ENCODE results near the gene AFF4. TPM values are rescaled to one million over a fixed set of nuclear protein-coding genes. Genes with fewer than 3 reads are reported as not detected.

The AFF4 gene
- total RNA-seq, 2 donors from 2014 or later: 107 to 108 TPM

- Mint-ChIP-seq H3K27ac (no peak overlapping the region), H3K27me3 (ENCODE audit: insufficient read depth) (no peaks in the 10 kb centered on the region), H3K9me3 (no peaks in the 10 kb centered on the region), H3K4me3 (no peak overlapping the region), H3K4me1 (peaks cover 8% of the 10 kb centered on the region), H3K36me3 (ENCODE audit: low read depth) (no peaks in the 10 kb centered on the region)
- Histone ChIP-seq H3K9me3 (ENCODE audit: control insufficient read depth, low read length) (no peaks in the 10 kb centered on the region), H3K4me1 (ENCODE audit: control insufficient read depth, insufficient read depth, low read length) (no peaks in the 10 kb centered on the region), H3K36me3 (ENCODE audit: control insufficient read depth, insufficient read depth, low read length) (no peaks in the 10 kb centered on the region), H3K27me3 (ENCODE audit: control insufficient read depth, insufficient read depth, low read length, poor library complexity, severe bottlenecking) (no peaks in the 10 kb centered on the region), H3K27ac (ENCODE audit: low read depth, low read length) (no peak overlapping the region), H3K4me3 (ENCODE audit: low read length) (no peak overlapping the region), H3K9ac (ENCODE audit: extremely low read depth, low read length, poor library complexity, severe bottlenecking) (no peak overlapping the region)
- WGBS, 2 experiments (ENCODE audit: insufficient coverage in 1 of 2, insufficient read length in 1 of 2): 92 to 100% methylated on average over 1 to 3 of the region's 3 CpGs
- peak; percentile 23 for DNase-seq
- TF ChIP-seq, protein P1, sequence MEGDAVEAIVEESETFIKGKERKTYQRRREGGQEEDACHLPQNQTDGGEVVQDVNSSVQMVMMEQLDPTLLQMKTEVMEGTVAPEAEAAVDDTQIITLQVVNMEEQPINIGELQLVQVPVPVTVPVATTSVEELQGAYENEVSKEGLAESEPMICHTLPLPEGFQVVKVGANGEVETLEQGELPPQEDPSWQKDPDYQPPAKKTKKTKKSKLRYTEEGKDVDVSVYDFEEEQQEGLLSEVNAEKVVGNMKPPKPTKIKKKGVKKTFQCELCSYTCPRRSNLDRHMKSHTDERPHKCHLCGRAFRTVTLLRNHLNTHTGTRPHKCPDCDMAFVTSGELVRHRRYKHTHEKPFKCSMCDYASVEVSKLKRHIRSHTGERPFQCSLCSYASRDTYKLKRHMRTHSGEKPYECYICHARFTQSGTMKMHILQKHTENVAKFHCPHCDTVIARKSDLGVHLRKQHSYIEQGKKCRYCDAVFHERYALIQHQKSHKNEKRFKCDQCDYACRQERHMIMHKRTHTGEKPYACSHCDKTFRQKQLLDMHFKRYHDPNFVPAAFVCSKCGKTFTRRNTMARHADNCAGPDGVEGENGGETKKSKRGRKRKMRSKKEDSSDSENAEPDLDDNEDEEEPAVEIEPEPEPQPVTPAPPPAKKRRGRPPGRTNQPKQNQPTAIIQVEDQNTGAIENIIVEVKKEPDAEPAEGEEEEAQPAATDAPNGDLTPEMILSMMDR (conservative IDR thresholded peaks at IDR 0.05): no peak
Observed at GRCh38 chr5:132840313-132840712, 123.1 kb downstream of the AFF4 start.

- H3K9me3 Mint-ChIP-seq: no peaks in the 10 kb centered on the region
- no peaks in the 10 kb centered on the region for H3K36me3 Mint-ChIP-seq (ENCODE audit: low read depth)
- H3K4me1 Mint-ChIP-seq: peaks cover 8% of the 10 kb centered on the region
- no peak overlapping the region for H3K4me3 Mint-ChIP-seq
- Histone ChIP-seq H3K36me3 (ENCODE audit: control insufficient read depth, insufficient read depth, low read length) (no peaks in the 10 kb centered on the region), H3K4me3 (ENCODE audit: low read length) (no peak overlapping the region), H3K27ac (ENCODE audit: low read depth, low read length) (no peak overlapping the region), H3K27me3 (ENCODE audit: control insufficient read depth, insufficient read depth, low read length, poor library complexity, severe bottlenecking) (no peaks in the 10 kb centered on the region), H3K9ac (ENCODE audit: extremely low read depth, low read length, poor library complexity, severe bottlenecking) (no peak overlapping the region), H3K9me3 (ENCODE audit: control insufficient read depth, low read length) (no peaks in the 10 kb centered on the region), H3K4me1 (ENCODE audit: control insufficient read depth, insufficient read depth, low read length) (no peaks in the 10 kb centered on the region)
- TF ChIP-seq, protein P1 (conservative IDR thresholded peaks at IDR 0.05): no peak
- peak; percentile 39 for DNase-seq
- 81 to 87% methylated on average over 5 to 8 of the region's 8 CpGs for WGBS, 2 experiments (ENCODE audit: insufficient coverage in 1 of 2, insufficient read length in 1 of 2)
- H3K27ac Mint-ChIP-seq: peak overlapping the region; percentile 18
- no peaks in the 10 kb centered on the region for H3K27me3 Mint-ChIP-seq (ENCODE audit: insufficient read depth)
Observed at GRCh38 chr5:132839426-132840301, 123.8 kb downstream of the AFF4 start.

GRCh38 chr5:132838516-132839282 is 124.7 kb downstream of the AFF4 start:
- Mint-ChIP-seq H3K27ac (no peak overlapping the region), H3K4me3 (no peak overlapping the region), H3K9me3 (no peaks in the 10 kb centered on the region), H3K4me1 (peaks cover 8% of the 10 kb centered on the region), H3K27me3 (ENCODE audit: insufficient read depth) (no peaks in the 10 kb centered on the region), H3K36me3 (ENCODE audit: low read depth) (no peaks in the 10 kb centered on the region)
- 93% methylated on average over 3 of the region's 3 CpGs for WGBS, 2 experiments (ENCODE audit: insufficient coverage in 1 of 2, insufficient read length in 1 of 2)
- Histone ChIP-seq H3K27me3 (ENCODE audit: control insufficient read depth, insufficient read depth, low read length, poor library complexity, severe bottlenecking) (no peaks in the 10 kb centered on the region), H3K27ac (ENCODE audit: low read depth, low read length) (no peak overlapping the region), H3K4me3 (ENCODE audit: low read length) (no peak overlapping the region), H3K9me3 (ENCODE audit: control insufficient read depth, low read length) (no peaks in the 10 kb centered on the region), H3K4me1 (ENCODE audit: control insufficient read depth, insufficient read depth, low read length) (no peaks in the 10 kb centered on the region), H3K36me3 (ENCODE audit: control insufficient read depth, insufficient read depth, low read length) (no peaks in the 10 kb centered on the region), H3K9ac (ENCODE audit: extremely low read depth, low read length, poor library complexity, severe bottlenecking) (no peak overlapping the region)
- TF ChIP-seq, protein P1 (conservative IDR thresholded peaks at IDR 0.05): no peak
- peak; percentile 13 for DNase-seq
